SU-DHL-6 (cell line): ENCODE measurements around the gene MACF1.

Source experiments
- H2AFZ ChIP-seq: fragments of 200-600 bp; sonication (generic); 2 replicates; pipeline ENCODE4 v1.6.1; 2014; ENCODE audit warnings: low read depth, mild to moderate bottlenecking, moderate library complexity, mixed read lengths, antibody characterized with exemption, low read length; ENCODE audit not compliant: severe bottlenecking
- H3F3A ChIP-seq: fragments of 200-600 bp; shearing (Covaris generic); 2 replicates; pipeline ENCODE4 v1.6.0; 2016; ENCODE audit warnings: antibody characterized with exemption, mild to moderate bottlenecking; ENCODE audit not compliant: insufficient read depth
- H3K27ac ChIP-seq: fragments of 200-600 bp; sonication (generic); 2 replicates; pipeline ENCODE4 v1.5.1; 2016; ENCODE audit warnings: low read depth, mild to moderate bottlenecking, low read length, moderate library complexity, mixed read lengths
- H3K27me3 ChIP-seq: fragments of 200-600 bp; sonication (generic), shearing (Covaris generic); 2 replicates; pipeline ENCODE4 v1.6.0; 2014; ENCODE audit warnings: mild to moderate bottlenecking, low read length
- H3K36me3 ChIP-seq: fragments of 200-600 bp; sonication (generic); 2 replicates; pipeline ENCODE4 v1.6.1; 2014; ENCODE audit warnings: mild to moderate bottlenecking, low read length, mixed read lengths
- H3K4me2 ChIP-seq: fragments of 300-600, 200-600 bp; shearing (Covaris generic), sonication (generic); 2 replicates; pipeline ENCODE4 v1.6.0; 2014; ENCODE audit warnings: low read length, low read depth, mild to moderate bottlenecking; ENCODE audit not compliant: poor library complexity, severe bottlenecking
- H3K4me3 ChIP-seq: fragments of 200-600 bp; sonication (generic); 2 replicates; pipeline ENCODE4 v1.5.1; 2014; ENCODE audit warnings: antibody characterized with exemption, low read length, mild to moderate bottlenecking, mixed read lengths; ENCODE audit not compliant: insufficient read depth, poor library complexity, severe bottlenecking
- H3K79me2 ChIP-seq: fragments of 200-600 bp; sonication (generic); 2 replicates; pipeline ENCODE4 v1.6.1; 2014; ENCODE audit warnings: mild to moderate bottlenecking, low read length, moderate library complexity; ENCODE audit not compliant: insufficient read depth
- H3K9ac ChIP-seq: fragments of 200-600 bp; sonication (generic); 2 replicates; pipeline ENCODE4 v1.7.0; 2014; ENCODE audit warnings: mild to moderate bottlenecking, low read length
- H3K9me2 ChIP-seq: fragments of 200-600 bp; sonication (generic); replicated peaks from 2 replicates; pipeline ENCODE4 v1.6.1; 2014; ENCODE audit warnings: low read length; ENCODE audit not compliant: insufficient read depth
- H3K9me3 ChIP-seq: fragments of 200-600 bp; sonication (generic); 2 replicates; pipeline ENCODE4 v1.6.1; 2014; ENCODE audit warnings: low read length, mixed read lengths; ENCODE audit not compliant: insufficient read depth
- H4K20me1 ChIP-seq: fragments of 200-600 bp; sonication (generic); 2 replicates; pipeline ENCODE4 v1.6.1; 2014; ENCODE audit warnings: low read depth, mild to moderate bottlenecking, antibody characterized with exemption, low read length, moderate library complexity, mixed read lengths
- CTCF ChIP-seq: fragments of 200-600 bp; sonication (generic); IDR thresholded peaks from one replicate; pipeline ENCODE4 v1.5.1; 2017; ENCODE audit warnings: antibody characterized with exemption, mild to moderate bottlenecking, low read length, moderate library complexity; ENCODE audit not compliant: insufficient read depth, poor library complexity, severe bottlenecking
- EZH2phosphoT487 ChIP-seq: fragments of 200-600 bp; sonication (generic), shearing (Covaris generic); conservative IDR thresholded peaks from 2 replicates; pipeline ENCODE4 v1.6.1; 2018; ENCODE audit warnings: mild to moderate bottlenecking, antibody characterized with exemption, low read length, moderate library complexity, mixed read lengths

The MACF1 gene

GRCh38 chr1:39397487-39397886 is 193.0 kb downstream of the MACF1 start:
- TF ChIP-seq CTCF (no peak), EZH2phosphoT487 (no peak)
- peaks cover 9% of the 10 kb centered on the region; the same call in 1 of the 2 replicates for H4K20me1 ChIP-seq
- H3K79me2 ChIP-seq = peaks cover 34% of the 10 kb centered on the region
- no peak overlapping the region for H2AFZ ChIP-seq
- no peaks in the 10 kb centered on the region for H3K9me2 ChIP-seq
- H3F3A ChIP-seq = 0 out of 2 replicates have a peak, but pooled peaks cover 3% of the 10 kb centered on the region
- H3K36me3 ChIP-seq = peaks cover 4% of the 10 kb centered on the region; the same call in 1 of the 2 replicates
- H3K9ac ChIP-seq = no peak overlapping the region
- H3K4me2 ChIP-seq = no peak overlapping the region
- H3K27ac ChIP-seq = no peak overlapping the region
- no peaks in the 10 kb centered on the region for H3K27me3 ChIP-seq
- no peak overlapping the region for H3K4me3 ChIP-seq
- no peaks in the 10 kb centered on the region for H3K9me3 ChIP-seq

GRCh38 chr1:39398278-39399021 is 194.0 kb downstream of the MACF1 start:
- Histone ChIP-seq H3F3A (0 out of 2 replicates have a peak, but pooled peaks cover 3% of the 10 kb centered on the region), H3K27ac (no peak overlapping the region), H3K79me2 (peaks cover 27% of the 10 kb centered on the region), H2AFZ (no peak overlapping the region), H3K9me3 (no peaks in the 10 kb centered on the region), H4K20me1 (peaks cover 6% of the 10 kb centered on the region; the same call in 1 of the 2 replicates), H3K27me3 (no peaks in the 10 kb centered on the region), H3K9ac (no peak overlapping the region), H3K4me3 (no peak overlapping the region), H3K9me2 (no peaks in the 10 kb centered on the region), H3K36me3 (peaks cover 4% of the 10 kb centered on the region; the same call in 1 of the 2 replicates), H3K4me2 (no peak overlapping the region)
- TF ChIP-seq CTCF = no peak
- TF ChIP-seq EZH2phosphoT487 = no peak

DNA sequence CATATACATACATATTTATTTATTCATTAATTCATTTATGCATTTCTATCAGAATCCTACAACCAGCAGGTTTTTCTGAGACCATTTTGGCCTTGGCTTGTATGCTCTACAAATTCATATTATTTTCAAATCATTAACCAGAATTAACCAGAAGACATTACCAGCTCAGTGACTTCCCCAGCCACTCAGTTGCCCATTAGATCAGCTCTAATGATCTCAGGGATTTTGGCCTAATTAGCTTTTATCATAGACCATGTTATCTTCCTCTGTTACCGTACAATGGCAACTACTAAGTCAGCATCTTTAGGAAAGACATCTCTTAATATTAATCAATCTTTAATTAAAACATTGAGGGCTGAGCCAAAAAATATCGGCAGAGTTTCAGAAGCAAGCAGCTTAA is 196.6 kb downstream of the MACF1 start:
- TF ChIP-seq EZH2phosphoT487 (no peak), CTCF (no peak)
- Histone ChIP-seq H4K20me1 (peaks cover 7% of the 10 kb centered on the region; the same call in 1 of the 2 replicates), H3K4me2 (no peak overlapping the region), H3K27ac (no peak overlapping the region), H3K79me2 (peaks cover 6% of the 10 kb centered on the region; the same call in 1 of the 2 replicates), H2AFZ (no peak overlapping the region), H3K9me2 (no peaks in the 10 kb centered on the region), H3K9ac (no peak overlapping the region), H3F3A (peaks cover 9% of the 10 kb centered on the region), H3K36me3 (peaks cover 4% of the 10 kb centered on the region; the same call in 1 of the 2 replicates), H3K9me3 (no peaks in the 10 kb centered on the region), H3K27me3 (no peaks in the 10 kb centered on the region), H3K4me3 (no peak overlapping the region)
